Measurements from ENCODE around the gene KIFC1.

DNA sequence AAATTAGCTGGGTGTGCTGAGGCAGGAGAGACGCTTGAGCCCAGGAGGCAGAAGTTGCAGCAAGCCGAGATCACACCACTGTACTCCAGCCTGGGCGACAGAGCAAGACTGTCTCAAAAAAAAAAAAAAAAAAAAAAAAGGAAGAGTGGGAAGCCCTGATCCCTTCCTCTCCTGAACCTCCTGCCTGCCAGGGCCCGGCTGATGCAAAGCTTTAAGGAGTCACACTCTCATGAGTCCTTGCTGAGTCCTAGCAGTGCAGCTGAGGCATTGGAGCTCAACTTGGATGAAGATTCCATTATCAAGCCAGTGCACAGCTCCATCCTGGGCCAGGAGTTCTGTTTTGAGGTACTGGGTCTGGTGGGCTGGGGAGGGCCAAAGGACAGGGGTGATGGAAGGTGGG is 43.3 kb downstream of the KIFC1 start:
- TF ChIP-seq, protein P1, sequence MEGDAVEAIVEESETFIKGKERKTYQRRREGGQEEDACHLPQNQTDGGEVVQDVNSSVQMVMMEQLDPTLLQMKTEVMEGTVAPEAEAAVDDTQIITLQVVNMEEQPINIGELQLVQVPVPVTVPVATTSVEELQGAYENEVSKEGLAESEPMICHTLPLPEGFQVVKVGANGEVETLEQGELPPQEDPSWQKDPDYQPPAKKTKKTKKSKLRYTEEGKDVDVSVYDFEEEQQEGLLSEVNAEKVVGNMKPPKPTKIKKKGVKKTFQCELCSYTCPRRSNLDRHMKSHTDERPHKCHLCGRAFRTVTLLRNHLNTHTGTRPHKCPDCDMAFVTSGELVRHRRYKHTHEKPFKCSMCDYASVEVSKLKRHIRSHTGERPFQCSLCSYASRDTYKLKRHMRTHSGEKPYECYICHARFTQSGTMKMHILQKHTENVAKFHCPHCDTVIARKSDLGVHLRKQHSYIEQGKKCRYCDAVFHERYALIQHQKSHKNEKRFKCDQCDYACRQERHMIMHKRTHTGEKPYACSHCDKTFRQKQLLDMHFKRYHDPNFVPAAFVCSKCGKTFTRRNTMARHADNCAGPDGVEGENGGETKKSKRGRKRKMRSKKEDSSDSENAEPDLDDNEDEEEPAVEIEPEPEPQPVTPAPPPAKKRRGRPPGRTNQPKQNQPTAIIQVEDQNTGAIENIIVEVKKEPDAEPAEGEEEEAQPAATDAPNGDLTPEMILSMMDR (IDR thresholded peaks at IDR 0.05), result no peak
- TF ChIP-seq TCF7L2 (IDR thresholded peaks at IDR 0.05; ENCODE audit: low read depth, low read length) (no peak), POLR2AphosphoS5 (IDR thresholded peaks at IDR 0.05; ENCODE audit: low read depth, low read length) (no peak), SIN3A (IDR thresholded peaks at IDR 0.05; ENCODE audit: borderline replicate concordance, insufficient read depth, low read depth, low read length) (no peak)
- TF ChIP-seq, protein P2, sequence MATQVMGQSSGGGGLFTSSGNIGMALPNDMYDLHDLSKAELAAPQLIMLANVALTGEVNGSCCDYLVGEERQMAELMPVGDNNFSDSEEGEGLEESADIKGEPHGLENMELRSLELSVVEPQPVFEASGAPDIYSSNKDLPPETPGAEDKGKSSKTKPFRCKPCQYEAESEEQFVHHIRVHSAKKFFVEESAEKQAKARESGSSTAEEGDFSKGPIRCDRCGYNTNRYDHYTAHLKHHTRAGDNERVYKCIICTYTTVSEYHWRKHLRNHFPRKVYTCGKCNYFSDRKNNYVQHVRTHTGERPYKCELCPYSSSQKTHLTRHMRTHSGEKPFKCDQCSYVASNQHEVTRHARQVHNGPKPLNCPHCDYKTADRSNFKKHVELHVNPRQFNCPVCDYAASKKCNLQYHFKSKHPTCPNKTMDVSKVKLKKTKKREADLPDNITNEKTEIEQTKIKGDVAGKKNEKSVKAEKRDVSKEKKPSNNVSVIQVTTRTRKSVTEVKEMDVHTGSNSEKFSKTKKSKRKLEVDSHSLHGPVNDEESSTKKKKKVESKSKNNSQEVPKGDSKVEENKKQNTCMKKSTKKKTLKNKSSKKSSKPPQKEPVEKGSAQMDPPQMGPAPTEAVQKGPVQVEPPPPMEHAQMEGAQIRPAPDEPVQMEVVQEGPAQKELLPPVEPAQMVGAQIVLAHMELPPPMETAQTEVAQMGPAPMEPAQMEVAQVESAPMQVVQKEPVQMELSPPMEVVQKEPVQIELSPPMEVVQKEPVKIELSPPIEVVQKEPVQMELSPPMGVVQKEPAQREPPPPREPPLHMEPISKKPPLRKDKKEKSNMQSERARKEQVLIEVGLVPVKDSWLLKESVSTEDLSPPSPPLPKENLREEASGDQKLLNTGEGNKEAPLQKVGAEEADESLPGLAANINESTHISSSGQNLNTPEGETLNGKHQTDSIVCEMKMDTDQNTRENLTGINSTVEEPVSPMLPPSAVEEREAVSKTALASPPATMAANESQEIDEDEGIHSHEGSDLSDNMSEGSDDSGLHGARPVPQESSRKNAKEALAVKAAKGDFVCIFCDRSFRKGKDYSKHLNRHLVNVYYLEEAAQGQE (IDR thresholded peaks at IDR 0.05; ENCODE audit: insufficient read depth in 1 of 2, low read depth in 2 of 2, low read length in 1 of 2), result no peak
